SK-N-SH treated with all-trans-retinoic acid at 6 μM for 48 hours (cell line): Measurements from ENCODE around the gene FAM186B.

Experiments used
- ARNTL ChIP-seq: fragments of 450-650 bp; formaldehyde crosslinking; IDR thresholded peaks from 2 replicates; pipeline ENCODE4 v1.5.0; 2020; ENCODE audit warnings: low read depth, mild to moderate bottlenecking, moderate library complexity, borderline replicate concordance
- OSR1 ChIP-seq: fragments of 250-450 bp; sonication (Bioruptor Pico); IDR thresholded peaks from 2 replicates; pipeline ENCODE4 v1.8.0; 2022; ENCODE audit warnings: moderate library complexity, mild to moderate bottlenecking, inconsistent platforms
- PPARA ChIP-seq: fragments of 250-450 bp; sonication (Bioruptor Pico); IDR thresholded peaks from 2 replicates; pipeline ENCODE4 v1.5.0; 2020; ENCODE audit warnings: mild to moderate bottlenecking, borderline replicate concordance
- ZC3H10 ChIP-seq: fragments of 250-450 bp; sonication (Bioruptor Pico); IDR thresholded peaks from 2 replicates; pipeline ENCODE4 v1.5.1; 2021; ENCODE audit warnings: mild to moderate bottlenecking, moderate library complexity

- TF ChIP-seq ZC3H10 (CRISPR knock-in tag) = no peak
- no peak for TF ChIP-seq ARNTL (CRISPR knock-in tag)
- no peak for TF ChIP-seq OSR1 (CRISPR knock-in tag)
- no peak for TF ChIP-seq PPARA
Observed at GRCh38 chr12:49565406-49566265, 39.8 kb downstream of the FAM186B start.
